Measurements from ENCODE around the gene ADGRV1.
"Not testable (repeated sequence)": the region's sequence is repeated elsewhere in the genome, so short reads cannot be mapped to it uniquely, and the experiment has no call there.

Gene ADGRV1

DNA sequence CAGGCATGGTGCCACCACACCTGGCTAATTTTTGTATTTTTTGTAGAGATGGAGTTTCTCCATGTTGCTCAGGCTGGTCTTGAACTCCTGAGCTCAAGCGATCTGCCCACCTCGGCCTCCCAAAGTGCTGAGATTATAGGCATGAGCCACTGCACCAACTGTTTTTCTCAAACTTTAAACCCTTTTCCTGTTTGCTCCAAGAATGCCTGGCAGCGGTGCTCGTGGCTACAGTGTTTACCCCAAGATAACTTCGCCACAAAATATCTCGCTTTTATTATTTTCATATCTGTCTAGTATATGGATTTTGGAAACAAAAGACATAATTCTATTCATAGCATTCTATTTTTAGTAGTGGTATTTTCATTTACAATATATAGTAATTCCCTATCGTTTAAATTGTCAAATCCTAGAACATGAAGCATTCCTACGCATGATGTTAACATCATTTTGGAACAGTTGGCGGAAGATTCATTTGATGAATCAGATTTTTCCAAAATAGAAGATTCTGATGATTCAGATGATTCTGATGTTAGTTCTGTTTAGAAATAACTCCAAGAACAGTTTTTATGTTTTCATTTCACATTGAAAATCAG lies 504.6 kb downstream of the ADGRV1 start:
- DNase-seq (ENCODE audit: low read depth) = not testable (repeated sequence)

DNA sequence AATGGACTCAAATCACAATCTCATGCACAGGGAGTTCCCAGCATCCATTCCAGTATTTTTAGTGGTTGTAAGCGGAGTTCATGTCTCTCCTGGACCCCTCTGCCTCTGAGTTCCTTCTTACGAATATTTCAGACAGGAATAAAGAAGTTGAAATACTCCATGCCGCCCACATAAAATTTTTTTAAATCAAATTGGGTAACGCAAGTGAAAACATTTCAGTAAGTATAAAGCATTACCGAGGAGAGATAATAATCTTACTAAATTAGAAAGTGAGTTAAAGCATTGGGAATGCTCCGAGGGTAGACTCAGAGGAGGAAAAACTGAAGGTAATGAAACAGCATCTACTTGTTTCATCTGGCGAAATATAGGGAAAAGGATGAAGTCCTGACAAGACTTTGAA lies 506.9 kb downstream of the ADGRV1 start:
- no peak for DNase-seq (ENCODE audit: low read depth)

DNA sequence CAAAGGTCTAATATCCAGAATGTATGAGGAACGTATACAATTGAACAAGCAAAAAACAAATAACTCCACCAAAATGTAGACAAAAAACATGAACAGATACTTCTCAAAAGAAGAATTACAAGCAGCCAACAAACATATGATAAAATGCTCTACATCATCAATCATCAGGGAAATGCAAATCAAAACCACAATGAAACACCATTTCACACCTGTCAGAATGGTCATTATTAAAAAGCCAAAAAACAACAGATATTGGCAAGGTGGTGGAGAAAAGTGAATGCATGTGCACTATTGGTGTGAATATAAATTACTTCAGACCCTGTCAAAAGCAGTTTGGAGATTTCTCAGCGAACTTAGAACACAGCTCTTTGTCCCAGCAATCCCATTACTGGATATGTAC lies 510.8 kb downstream of the ADGRV1 start:
- no peak for DNase-seq (ENCODE audit: low read depth)

DNA sequence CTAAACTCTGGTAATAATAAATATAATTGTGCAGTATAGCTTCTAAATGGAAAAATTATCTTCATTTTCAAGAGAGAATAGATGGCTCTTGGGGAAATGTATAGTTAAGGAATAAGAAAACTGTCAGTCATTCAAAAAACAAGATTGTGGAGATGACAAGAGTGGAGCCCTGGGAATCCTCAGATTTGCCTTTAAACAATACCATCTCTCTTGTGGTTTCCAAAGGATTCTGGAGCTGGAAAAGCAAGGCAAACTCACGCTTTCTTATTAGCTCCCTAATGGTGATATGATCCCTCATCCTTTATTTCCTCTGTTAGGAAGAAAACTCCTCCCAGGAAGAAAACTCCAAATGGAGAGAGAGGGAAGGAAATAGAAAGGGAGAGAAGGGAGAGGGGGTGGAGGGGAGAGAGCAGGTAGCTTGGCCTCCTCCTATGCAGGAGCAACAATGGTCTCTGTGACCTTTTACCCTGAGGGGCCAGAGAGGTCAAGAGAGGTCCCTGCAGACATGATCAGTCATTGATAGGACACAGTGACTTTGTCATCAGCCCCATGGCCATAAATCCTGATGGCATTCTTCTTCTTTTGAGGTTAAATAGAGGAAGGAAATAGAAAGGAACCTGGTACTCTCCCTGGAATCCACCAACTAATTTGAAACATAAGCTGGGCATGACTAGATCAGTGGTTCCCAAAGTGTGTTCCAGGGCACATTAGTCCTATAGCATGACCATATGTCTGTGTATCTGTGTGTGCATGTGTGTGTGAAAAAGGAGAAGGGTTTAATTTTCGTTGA lies 512.4 kb downstream of the ADGRV1 start:
- no peak for DNase-seq (ENCODE audit: low read depth)

DNA sequence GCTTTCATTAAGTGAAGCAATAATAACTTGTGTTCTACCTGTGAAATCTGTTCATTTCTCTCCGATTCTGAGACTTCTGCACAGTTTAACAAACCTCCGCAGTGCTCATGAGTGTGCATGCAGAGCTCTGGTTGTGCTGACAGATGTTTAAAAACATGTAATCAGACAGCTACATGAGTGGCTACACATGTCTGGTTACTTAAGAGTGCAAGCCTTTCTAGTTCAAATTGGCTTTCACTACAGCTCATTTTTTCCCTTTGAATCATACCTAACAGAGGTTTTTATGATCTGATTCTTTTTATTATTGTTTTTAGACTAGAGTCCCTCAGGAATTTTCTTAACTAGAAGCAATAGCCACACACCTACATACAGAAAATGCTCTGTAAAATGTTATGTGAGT lies 514.3 kb downstream of the ADGRV1 start:
- no peak for DNase-seq (ENCODE audit: low read depth)

DNA sequence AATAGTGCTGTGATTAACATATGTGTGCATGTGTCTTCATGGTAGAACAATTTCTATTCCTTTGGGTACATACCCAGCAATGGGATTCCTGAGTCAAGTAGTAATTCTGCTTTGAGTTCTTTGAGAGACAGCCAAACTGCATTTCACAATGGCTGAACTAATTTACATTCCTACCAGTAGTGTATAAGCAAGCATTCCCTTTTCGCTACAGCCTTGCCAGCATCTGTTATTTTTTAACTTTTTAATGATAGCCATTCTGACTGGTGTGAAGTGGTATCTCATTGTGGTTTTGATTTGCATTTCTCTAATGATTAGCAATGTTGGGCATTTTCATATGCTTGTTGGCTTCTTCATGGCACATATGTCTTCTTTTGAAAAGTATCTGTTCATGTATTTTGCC lies 516.0 kb downstream of the ADGRV1 start:
- DNase-seq (ENCODE audit: low read depth) = no peak

DNA sequence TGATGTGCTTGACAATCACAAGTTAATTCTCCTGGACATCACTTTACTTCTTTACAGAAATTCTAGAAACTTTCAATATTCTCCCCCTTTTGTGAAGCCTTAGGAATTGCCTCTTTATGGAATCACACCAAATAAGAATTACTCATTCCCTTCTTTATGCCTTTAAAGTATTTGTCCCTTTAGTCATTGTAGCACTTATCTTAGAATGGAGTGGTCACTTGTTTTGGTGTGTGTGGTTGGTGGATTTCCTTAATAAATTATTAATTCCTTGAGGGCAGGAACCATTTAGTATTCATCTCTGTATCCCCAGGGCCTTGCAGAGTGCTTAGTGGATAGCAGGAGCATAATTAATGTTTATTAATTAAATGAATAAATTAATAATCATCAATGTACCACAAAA lies 517.5 kb downstream of the ADGRV1 start:
- DNase-seq (ENCODE audit: low read depth) = no peak

DNA sequence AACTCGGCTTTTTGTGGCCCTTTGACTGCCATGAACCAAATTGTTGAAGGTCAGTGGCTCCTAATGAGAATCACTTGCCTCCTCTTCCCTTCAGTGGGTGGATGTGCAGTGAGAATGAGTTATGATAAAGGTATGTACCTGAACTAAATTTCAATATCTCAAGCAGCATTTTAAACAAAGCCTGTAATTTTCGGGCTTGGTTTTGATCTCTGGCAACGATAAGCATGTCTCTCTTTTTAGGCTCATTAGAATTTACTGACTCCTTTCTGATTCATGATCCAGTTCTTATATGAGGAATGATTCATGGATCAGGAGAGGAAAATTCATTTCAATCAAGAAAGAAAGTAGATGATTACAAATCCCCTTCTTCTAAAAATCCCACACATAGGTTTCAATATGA lies 519.0 kb downstream of the ADGRV1 start:
- no peak for DNase-seq (ENCODE audit: low read depth)

DNA sequence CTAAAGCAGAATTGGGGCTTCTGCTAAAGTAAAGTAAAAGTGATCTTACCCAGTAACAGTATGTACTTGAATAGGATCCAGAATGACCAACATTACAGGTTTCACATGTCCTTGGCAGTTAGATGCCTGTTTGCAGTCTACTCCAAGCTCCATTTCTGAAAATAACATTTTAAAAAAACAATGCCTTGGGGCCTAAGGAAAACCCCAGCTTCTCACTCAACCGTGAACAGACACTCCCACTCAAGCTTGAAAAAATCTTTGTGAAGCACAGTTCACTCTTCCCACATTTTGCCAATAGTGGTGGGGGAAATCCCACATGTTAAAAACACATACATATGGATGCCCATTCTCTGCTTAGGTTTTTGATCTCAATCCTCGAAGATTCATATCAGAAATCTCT lies 520.4 kb downstream of the ADGRV1 start:
- DNase-seq (ENCODE audit: low read depth) = no peak

DNA sequence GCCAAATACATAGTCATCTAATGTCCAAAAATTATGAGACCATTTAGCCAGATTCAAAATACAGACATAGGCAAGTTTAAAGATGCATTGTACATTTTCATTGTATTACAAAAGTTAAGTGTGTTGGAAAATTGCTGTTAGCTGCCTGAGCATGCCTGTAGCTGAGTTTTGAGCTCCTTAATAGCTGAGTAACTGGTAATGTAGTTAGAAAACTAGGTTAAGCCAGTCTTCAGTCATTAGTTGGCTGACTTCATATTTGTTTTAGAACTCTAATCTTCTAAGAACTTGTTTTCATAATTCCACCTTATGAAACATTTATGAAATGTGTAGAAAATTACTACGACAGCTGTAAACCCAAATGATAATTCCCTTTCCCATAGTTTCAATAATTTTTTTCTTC lies 531.2 kb downstream of the ADGRV1 start:
- no peak for DNase-seq (ENCODE audit: low read depth)

DNA sequence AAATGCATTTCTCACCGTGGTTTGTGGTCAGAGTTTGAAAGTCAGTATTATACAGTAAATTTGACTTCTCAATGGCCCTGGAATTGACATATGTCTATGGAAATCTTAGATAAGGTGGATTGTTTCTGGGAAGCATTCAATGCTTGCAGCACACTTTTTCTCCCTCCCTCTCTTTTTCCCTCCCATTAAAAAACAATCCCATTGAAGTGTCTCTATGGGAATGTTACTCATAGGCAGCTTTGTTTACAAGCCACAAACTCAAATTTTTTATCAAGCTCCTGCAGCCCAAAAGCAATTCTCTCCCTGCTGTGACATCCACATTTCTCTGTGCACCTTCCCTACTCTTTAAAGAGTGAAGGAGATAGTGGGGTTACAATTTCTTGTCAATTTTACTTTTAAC lies 532.4 kb downstream of the ADGRV1 start:
- no peak for DNase-seq (ENCODE audit: low read depth)

DNA sequence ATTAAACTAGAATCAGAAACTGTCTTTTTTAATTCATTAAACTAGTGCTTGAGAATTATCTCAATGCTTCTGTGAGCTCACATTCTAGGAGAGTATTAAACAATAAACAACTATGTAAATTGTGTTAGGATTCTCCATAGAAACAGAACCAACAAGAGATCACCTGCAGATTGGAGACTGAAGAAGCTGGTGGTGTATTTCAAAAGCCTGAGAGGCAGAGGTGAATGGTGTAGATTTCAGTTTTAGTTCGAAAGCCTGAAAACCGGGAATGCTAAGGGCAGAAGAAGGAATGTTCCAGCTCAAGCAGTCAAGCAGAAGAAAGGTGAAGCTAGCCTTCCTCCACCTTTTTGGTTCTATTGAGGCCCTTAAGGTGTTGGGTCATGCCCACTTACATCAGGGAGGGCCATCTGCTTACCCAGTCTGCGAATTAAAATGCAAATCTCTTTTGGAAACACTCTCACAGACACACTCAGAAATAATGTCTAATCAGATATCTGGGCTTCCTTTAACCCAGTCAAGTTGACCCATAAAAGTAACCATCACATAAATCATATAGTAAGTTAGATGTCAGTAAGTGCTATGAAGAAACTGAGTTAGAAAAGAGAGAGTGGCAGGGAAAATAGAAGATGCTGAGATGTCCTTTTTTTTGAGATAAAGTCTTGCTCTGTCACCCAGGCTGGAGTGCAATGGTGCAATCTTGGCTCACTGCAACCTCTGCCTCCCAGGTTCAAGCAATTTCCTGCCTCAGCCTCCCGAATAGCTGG lies 533.1 kb downstream of the ADGRV1 start:
- DNase-seq (ENCODE audit: low read depth) = no peak

DNA sequence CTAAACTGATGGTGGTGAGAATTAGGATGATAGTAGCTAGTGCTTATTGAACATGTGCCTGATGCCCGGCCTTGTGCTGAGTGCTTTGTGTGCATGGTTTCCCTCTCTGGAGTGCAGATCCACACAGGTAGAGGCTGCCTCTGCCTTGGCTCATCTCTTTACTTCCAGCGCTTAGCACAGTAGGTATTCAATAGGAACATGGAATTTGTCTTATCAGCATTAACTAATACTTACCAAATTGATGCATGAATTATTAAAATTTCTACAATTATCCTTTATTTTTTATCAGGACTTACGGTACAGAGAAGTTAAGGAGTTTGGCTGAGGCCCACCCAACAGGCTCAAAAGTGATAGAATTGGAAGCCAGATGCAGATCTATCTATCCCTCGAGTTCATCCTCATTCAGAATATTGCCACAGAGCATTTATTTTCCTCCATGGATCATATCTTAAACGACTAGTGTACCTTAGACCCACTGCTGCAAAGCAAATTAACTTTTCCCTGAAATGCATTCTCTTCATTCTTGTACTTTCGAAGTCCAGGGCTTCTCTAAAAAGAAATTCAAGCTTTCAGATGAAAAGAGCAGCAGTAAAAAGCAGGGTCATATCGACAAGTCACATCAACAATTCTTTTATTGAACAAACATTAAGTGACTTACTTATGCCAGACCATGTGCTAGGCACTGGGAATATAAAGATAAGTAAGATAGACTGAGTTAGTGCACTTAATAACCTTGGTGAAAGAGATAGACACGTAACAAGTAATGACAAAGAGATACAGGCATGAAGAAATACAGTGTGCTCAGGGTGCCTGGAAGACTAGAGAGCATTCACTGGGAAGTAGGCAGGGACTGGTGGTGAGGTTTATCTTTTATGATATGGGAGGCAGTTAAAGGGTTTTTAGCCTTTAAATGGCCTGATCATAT lies 534.5 kb downstream of the ADGRV1 start:
- DNase-seq (ENCODE audit: low read depth) = no peak

DNA sequence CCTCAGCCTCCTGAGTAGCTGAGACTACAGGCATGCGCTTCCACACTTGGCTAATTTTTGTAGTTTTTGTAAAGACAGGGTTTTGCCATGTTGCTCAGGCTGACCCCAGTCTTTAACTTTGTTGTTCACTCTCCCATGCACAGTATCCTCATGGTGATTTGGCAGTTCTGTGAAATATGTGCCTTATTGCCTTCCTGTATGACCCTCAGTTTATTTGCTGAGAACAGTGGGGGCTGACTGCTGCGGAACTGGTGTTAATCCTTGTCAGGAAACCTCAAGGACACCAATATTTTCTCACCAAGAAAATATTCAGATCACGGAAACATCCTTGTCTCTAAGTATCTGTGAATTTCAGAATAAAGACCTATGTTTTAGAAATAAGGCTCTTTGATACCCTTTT lies 536.7 kb downstream of the ADGRV1 start:
- no peak for DNase-seq (ENCODE audit: low read depth)

DNA sequence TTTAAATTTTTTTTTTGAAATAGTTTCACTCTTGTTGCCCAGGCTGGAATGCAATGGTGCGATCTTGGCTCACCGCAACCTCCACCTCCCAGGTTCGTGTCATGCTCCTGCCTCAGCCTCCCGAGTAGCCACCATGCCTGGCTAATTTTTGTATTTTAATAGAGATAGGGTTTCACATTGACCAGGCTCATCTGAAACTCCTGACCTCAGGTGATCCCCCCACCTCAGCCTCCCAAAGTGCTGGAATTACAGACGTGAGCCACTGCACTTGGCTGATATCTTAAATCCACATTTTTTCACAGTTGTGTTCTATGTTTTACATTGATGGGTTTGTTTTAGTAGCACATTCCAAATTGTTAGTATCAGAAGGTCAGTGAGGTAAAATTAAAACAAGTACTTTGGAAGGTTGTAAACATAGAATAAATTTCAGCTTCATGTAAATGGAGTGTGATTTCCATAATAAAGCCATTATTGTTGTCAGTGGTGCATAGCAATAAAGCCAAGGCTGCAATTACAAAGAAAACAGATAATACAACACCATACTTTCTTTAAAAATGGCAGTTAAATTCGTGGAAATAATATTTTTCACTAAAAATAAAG lies 537.3 kb downstream of the ADGRV1 start:
- no peak for DNase-seq (ENCODE audit: low read depth)

DNA sequence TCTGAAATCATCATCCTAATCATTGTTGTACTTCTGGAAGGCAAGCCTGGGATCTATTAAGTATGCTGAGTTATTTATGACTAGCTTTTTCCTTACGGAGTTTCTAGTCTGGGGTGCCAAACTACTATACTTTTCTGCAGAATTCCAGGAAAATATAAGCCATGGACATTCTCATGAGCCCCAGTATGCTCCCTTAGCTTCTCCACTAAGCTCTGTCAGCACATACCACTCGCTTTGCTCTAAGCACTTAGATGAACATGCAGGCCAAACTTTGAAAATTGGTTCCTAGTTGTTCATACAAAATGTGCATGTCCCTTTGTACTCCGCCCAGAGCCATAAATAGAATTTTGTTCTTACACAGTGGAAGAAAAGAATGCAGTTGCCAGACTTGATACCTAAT lies 539.9 kb downstream of the ADGRV1 start:
- no peak for DNase-seq (ENCODE audit: low read depth)

DNA sequence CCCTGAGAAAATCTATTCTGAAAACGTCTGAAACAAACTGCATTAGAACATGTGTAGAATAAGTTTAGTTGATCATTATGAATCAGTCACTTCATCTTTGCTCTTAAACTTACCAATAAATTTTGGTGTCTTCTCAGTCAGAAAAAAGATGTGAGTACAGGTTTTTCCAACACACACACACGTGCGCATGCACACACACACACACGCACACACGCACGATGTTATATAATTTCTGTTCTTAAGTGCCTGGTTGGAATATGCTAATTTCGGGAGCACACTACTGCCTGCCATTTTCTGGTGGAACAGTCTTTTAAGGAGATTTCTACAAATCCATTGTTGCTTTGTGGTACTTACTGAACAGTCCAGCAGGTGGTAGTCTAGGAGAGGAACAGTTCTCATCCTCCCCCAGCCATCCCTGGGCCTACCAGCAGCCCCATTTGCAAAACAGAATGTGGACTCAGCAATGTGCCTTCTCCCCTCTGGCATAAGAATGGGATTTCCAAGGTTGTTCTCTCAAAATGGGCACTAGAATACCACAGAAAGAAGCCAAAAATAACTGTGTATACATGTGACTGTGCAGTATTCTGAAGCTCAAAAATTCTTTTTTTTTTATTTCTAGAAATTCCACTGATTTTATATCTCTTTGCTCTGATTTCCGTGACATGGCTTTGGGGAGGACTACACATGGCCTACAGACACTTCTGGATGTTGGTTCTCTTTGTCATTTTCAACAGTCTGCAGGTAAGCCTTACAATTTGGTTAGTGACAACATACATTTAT lies 543.2 kb downstream of the ADGRV1 start:
- DNase-seq (ENCODE audit: low read depth) = no peak

DNA sequence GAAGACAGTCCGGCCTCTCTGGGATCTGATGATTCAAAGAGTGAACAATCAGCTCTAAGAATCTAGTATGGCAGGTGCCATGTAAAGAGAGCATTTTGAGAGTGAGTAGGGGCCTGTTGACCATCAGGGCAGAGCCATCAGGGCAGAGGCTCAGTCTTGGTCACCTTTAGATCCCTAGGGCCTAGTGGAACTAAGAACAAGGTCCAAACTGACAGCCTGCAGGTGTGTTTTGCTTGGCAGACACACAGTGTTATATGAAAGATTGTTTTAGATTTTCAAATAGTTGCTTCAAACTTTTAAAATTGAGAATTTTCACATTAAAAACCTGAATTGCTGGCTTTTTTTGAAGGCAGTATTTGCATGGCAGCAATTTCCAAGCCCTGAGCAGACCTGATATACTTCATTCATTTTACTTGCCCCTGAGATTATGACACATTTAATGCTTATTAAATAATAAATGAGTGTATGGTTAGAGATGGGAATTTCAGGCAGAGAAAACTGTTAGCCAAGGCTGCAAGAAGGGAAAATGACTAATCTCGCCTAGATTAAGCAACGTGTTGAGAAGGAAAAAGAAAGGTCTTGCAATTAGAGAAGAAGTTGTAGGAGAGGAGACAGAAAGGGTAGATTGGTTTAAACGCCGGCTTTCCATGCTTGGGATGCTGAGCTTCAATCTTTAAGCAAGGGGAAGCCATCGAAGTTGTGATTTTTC lies 544.9 kb downstream of the ADGRV1 start:
- no peak for DNase-seq (ENCODE audit: low read depth)

DNA sequence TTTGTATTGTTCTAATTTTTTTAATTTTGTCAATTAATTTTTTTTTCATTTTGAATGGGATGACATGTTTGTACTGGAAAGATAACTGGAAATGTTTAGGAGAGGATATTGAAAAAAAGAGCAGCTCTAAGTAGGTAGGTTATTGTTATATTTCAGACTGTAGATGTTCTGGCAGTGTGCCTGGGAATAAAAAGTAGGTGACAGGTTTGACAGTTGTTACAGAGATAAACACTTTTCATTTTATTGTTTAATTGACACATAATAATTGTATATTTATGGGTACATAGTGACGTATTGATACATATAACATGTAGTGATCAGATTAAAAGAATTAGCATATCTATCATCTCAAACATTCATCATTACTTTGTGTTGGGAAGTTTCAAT lies 545.5 kb downstream of the ADGRV1 start:
- no peak for DNase-seq (ENCODE audit: low read depth)

DNA sequence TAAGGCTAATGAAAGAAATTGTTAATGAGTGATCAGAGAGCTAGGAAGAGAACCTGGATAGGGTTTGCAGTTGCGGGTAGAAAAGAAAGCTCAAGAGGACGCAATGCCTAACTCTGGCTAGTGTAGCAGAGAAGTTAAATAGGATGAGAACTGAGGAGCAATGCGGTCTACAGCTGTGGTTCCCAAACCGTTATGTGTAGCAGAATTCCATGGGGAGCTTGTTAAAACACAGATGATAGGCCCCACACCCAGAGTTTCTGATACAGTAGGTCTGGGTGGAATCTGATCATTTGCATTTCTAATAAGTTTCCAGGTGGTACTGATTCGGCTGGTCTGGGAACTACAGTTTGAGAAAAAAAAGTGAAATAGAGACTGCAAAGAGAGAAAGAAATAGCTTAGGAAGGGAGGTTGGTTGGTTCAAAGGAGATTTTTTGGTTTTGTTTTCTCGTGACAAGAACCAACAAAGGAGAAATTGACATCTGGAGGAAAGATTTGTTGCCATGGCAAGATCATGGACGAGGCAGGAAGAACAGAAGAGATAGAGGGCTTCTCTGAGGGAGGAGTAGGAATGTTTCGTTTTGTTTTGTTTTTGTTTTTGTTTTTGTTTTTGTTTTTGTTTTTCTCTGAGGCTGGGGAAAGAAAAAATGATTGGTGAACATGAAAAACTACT lies 548.4 kb downstream of the ADGRV1 start:
- no peak for DNase-seq (ENCODE audit: low read depth)
